Neural cell (in vitro differentiated cells): ENCODE results near the gene LENEP. TPM values are rescaled to one million over a fixed set of nuclear protein-coding genes. Genes with fewer than 3 reads are reported as not detected.

Experiments
- H2AFZ ChIP-seq: fragments of 200-600, 300-800 bp; sonication (generic), shearing (Covaris generic); 2 replicates; pipeline ENCODE4 v1.6.0; 2014; ENCODE audit warnings: low read depth, mild to moderate bottlenecking, antibody characterized with exemption, low read length, moderate library complexity
- H3F3A ChIP-seq: fragments of 200-600 bp; shearing (Covaris generic); 2 replicates; pipeline ENCODE4 v1.6.1; 2016; ENCODE audit warnings: mild to moderate bottlenecking, moderate library complexity, mixed read lengths, antibody characterized with exemption, low read length; ENCODE audit not compliant: insufficient read depth, poor library complexity, severe bottlenecking
- H3K27ac ChIP-seq: fragments of 200-600, 300-800 bp; sonication (generic), shearing (Covaris generic); 2 replicates; pipeline ENCODE4 v1.5.1; 2014; ENCODE audit warnings: mild to moderate bottlenecking, low read length, moderate library complexity
- H3K27me3 ChIP-seq: fragments of 300-800, 200-600 bp; sonication (generic), shearing (Covaris generic); 2 replicates; pipeline ENCODE4 v1.6.0; 2014; ENCODE audit warnings: mild to moderate bottlenecking, low read depth, low read length, moderate library complexity; ENCODE audit not compliant: insufficient read depth
- H3K36me3 ChIP-seq: fragments of 300-800, 200-600 bp; sonication (generic), shearing (Covaris generic); 2 replicates; pipeline ENCODE4 v1.5.1; 2014; ENCODE audit warnings: mild to moderate bottlenecking, antibody characterized with exemption, low read length, moderate library complexity; ENCODE audit not compliant: insufficient read depth
- H3K4me2 ChIP-seq: fragments of 300-800, 200-600 bp; sonication (generic), shearing (Covaris generic); 2 replicates; pipeline ENCODE4 v1.6.0; 2014; ENCODE audit warnings: mild to moderate bottlenecking, low read length
- H3K4me3 ChIP-seq: fragments of 300-800, 200-600 bp; sonication (generic), shearing (Covaris generic); 2 replicates; pipeline ENCODE4 v1.5.1; 2014; ENCODE audit warnings: mild to moderate bottlenecking, low read length, moderate library complexity
- H3K79me2 ChIP-seq: fragments of 200-600 bp; shearing (Covaris generic); replicated peaks from 2 replicates; pipeline ENCODE4 v1.6.0; 2014; ENCODE audit warnings: mild to moderate bottlenecking, low read length, moderate library complexity; ENCODE audit not compliant: insufficient read depth
- H3K9ac ChIP-seq: fragments of 300-800, 200-600 bp; sonication (generic), shearing (Covaris generic); 2 replicates; pipeline ENCODE4 v1.6.1; 2016; ENCODE audit warnings: mild to moderate bottlenecking, low read length, mixed read lengths
- H3K9me2 ChIP-seq: fragments of 200-600 bp; shearing (Covaris generic); 2 replicates; pipeline ENCODE4 v1.6.1; 2016; ENCODE audit warnings: mild to moderate bottlenecking, low read length, mixed read lengths; ENCODE audit not compliant: insufficient read depth
- H3K9me3 ChIP-seq: fragments of 200-600, 300-800 bp; sonication (generic), shearing (Covaris generic); 2 replicates; pipeline ENCODE4 v1.6.1; 2016; ENCODE audit warnings: mild to moderate bottlenecking, mixed run types, low read length, moderate library complexity, mixed read lengths
- H4K20me1 ChIP-seq: fragments of 200-600 bp; shearing (Covaris generic); 2 replicates; pipeline ENCODE4 v1.6.1; 2016; ENCODE audit warnings: mild to moderate bottlenecking, mixed run types; ENCODE audit not compliant: insufficient read depth
- CTCF ChIP-seq: fragments of 450-650 bp; IDR thresholded peaks from 2 replicates; pipeline ENCODE4 v1.5.1; 2014; ENCODE audit warnings: antibody characterized with exemption, mild to moderate bottlenecking, moderate library complexity; ENCODE audit not compliant: poor library complexity, severe bottlenecking
- EP300 ChIP-seq: fragments of 450-650 bp; conservative IDR thresholded peaks from 2 replicates; pipeline ENCODE4 v1.6.1; 2014; ENCODE audit warnings: antibody characterized with exemption, mild to moderate bottlenecking, moderate library complexity; ENCODE audit not compliant: poor library complexity, severe bottlenecking
- EZH2 ChIP-seq: fragments of 200-600, 300-800 bp; shearing (Covaris generic), sonication (generic); IDR thresholded peaks from 2 replicates; pipeline ENCODE4 v1.6.1; 2014; ENCODE audit warnings: antibody characterized with exemption, low read length, borderline replicate concordance, mild to moderate bottlenecking; ENCODE audit not compliant: insufficient read depth, poor library complexity, severe bottlenecking
- MXI1 ChIP-seq: fragments of 450-650 bp; conservative IDR thresholded peaks from 2 replicates; pipeline ENCODE4 v1.6.1; 2014; ENCODE audit warnings: antibody characterized with exemption, mild to moderate bottlenecking; ENCODE audit not compliant: poor library complexity, severe bottlenecking
- POLR2AphosphoS5 ChIP-seq: IDR thresholded peaks from 2 replicates; pipeline ENCODE4 v1.6.1; 2012
- RAD21 ChIP-seq: fragments of 450-650 bp; conservative IDR thresholded peaks from 2 replicates; pipeline ENCODE4 v1.6.1; 2014; ENCODE audit warnings: antibody characterized with exemption, mild to moderate bottlenecking, moderate library complexity
- REST ChIP-seq: IDR thresholded peaks from 2 replicates; pipeline ENCODE4 v1.6.1; 2012; ENCODE audit warnings: borderline replicate concordance
- SMC3 ChIP-seq: fragments of 450-650 bp; conservative IDR thresholded peaks from 2 replicates; pipeline ENCODE4 v1.6.1; 2014; ENCODE audit warnings: antibody characterized with exemption, mild to moderate bottlenecking, moderate library complexity; ENCODE audit not compliant: poor library complexity
- TAF1 ChIP-seq: IDR thresholded peaks from 2 replicates; pipeline ENCODE4 v1.6.1; 2012; ENCODE audit warnings: low read depth
- polyA plus RNA-seq: library from polyadenylated mRNA; depleted of rRNA; stranded (reverse); fragments of >200 nt; gene quantifications from 2 replicates; pipeline ENCODE4 v1.2.3, GENCODE V29; 2014

LENEP gene
- polyA plus RNA-seq, 1 donor from 2014 or later: not detected

- H2AFZ ChIP-seq: no peak overlapping the region
- H3K9me2 ChIP-seq: no peaks in the 10 kb centered on the region
- H3K27me3 ChIP-seq: no peaks in the 10 kb centered on the region
- TF ChIP-seq CTCF (no peak), EZH2 (no peak), POLR2AphosphoS5 (no peak)
- no peaks in the 10 kb centered on the region for H3F3A ChIP-seq
- no peak overlapping the region for H3K9ac ChIP-seq
- no peak overlapping the region for H3K27ac ChIP-seq
- H3K79me2 ChIP-seq: no peaks in the 10 kb centered on the region
- H3K4me2 ChIP-seq: no peak overlapping the region
- no peaks in the 10 kb centered on the region for H3K36me3 ChIP-seq
- no peak overlapping the region for H3K4me3 ChIP-seq
- H4K20me1 ChIP-seq: no peaks in the 10 kb centered on the region
- H3K9me3 ChIP-seq: no peaks in the 10 kb centered on the region
Observed at GRCh38 chr1:155011004-155011416, 17.6 kb downstream of the LENEP start.

DNA sequence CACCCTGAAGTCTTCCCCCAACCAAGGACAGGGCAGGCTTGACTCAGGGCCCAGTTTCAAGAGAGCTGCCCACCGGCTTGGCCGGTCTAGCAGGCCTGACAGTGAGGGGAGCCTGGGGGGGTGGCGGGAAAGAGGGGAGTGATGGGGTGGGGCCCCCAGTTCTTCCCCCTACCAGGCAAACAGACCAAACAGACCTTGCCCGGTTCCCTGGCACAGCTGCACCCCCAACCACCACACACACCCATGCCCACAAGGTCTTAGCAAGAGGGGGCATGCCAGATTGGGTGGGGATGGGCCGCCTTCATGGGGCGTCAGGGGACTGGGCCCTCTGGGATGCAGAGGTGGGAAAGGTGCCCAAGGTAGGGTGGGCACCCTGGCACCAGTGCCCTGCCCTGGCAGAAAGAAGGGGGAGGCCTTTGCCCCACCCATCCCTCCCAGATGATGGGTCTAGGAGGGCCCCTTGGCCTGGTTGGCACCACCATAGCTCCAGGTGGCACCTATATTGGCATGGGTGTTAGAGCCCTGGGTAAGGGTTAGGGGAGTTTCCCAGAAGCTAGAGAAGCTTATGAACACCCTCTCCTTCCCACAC is 18.1 kb downstream of the LENEP start:
- H3K27me3 ChIP-seq: no peaks in the 10 kb centered on the region
- H3F3A ChIP-seq: no peaks in the 10 kb centered on the region
- H3K27ac ChIP-seq: no peak overlapping the region
- H3K9me2 ChIP-seq: no peaks in the 10 kb centered on the region
- H2AFZ ChIP-seq: no peak overlapping the region
- TF ChIP-seq TAF1 (no peak), CTCF (no peak), EZH2 (no peak), SMC3 (no peak), MXI1 (no peak), REST (no peak), POLR2AphosphoS5 (no peak), RAD21 (no peak), EP300 (no peak)
- no peaks in the 10 kb centered on the region for H3K36me3 ChIP-seq
- H3K4me3 ChIP-seq: no peak overlapping the region
- H3K9ac ChIP-seq: no peak overlapping the region
- H4K20me1 ChIP-seq: no peaks in the 10 kb centered on the region
- H3K79me2 ChIP-seq: no peaks in the 10 kb centered on the region
- no peak overlapping the region for H3K4me2 ChIP-seq
- H3K9me3 ChIP-seq: no peaks in the 10 kb centered on the region
